ENCODE data around the gene PIGP.

- TF ChIP-seq CTCF (IDR thresholded peaks at IDR 0.05; ENCODE audit: low read depth, low read length, poor library complexity, severe bottlenecking) (no peak), EZH2phosphoT487 (IDR thresholded peaks at IDR 0.05; ENCODE audit: borderline replicate concordance, low read length) (no peak)
Measured at GRCh38 chr21:37057614-37058013, 15.3 kb downstream of the PIGP start.
